Kidney (tissue), 14 donors: Measurements from ENCODE around the gene PXDC1. TPM values are rescaled to one million over a fixed set of nuclear protein-coding genes. Genes with fewer than 3 reads are reported as not detected.
"Not testable (repeated sequence)": the region's sequence is repeated elsewhere in the genome, so short reads cannot be mapped to it uniquely, and the experiment has no call there.

Experiments used
- DNase-seq, 5 donors: peaks; one replicate each; pipeline ENCODE4 v3.0.0-alpha.2; 2013 to 2020
- FAIRE-seq: peaks from 2 replicates; lab custom pipeline; 2012; peaks lifted over from hg19 to GRCh38; lab: Jason Lieb, UNC
- H3K27ac ChIP-seq, 2 donors: one replicate each; pipeline ENCODE4 v1.7.0; 2013; ENCODE audit warnings: low read depth in 2 of 2, low read length in 2 of 2, inconsistent platforms in 1 of 2
- H3K27me3 ChIP-seq: one replicate; pipeline ENCODE4 v1.7.1; 2013; ENCODE audit warnings: low read length, inconsistent platforms; ENCODE audit not compliant: control insufficient read depth, insufficient read depth
- H3K36me3 ChIP-seq, 3 donors: one replicate each; pipeline versions ENCODE4 v1.7.0 to v1.7.1; 2013; ENCODE audit warnings: low read length in 3 of 3, control low read depth in 1 of 3, inconsistent platforms in 1 of 3; ENCODE audit not compliant: insufficient read depth in 3 of 3, control insufficient read depth in 2 of 3
- H3K4me1 ChIP-seq, 3 donors: one replicate each; pipeline versions ENCODE4 v1.7.0 to v1.7.1; 2013; ENCODE audit warnings: low read length in 3 of 3, inconsistent platforms in 1 of 3, low read depth in 1 of 3; ENCODE audit not compliant: control insufficient read depth in 2 of 3, insufficient read depth in 2 of 3
- H3K4me3 ChIP-seq, 3 donors: one replicate each; pipeline versions ENCODE4 v1.7.0 to v1.8.1; 2013; ENCODE audit warnings: low read length in 3 of 3, control low read depth in 1 of 3, inconsistent platforms in 1 of 3
- H3K9ac ChIP-seq, 3 donors: one replicate each; pipeline versions ENCODE4 v1.7.0 to v1.7.1; 2013; ENCODE audit warnings: low read length in 3 of 3, control low read depth in 1 of 3, inconsistent platforms in 1 of 3
- H3K9me3 ChIP-seq, 3 donors: one replicate each; pipeline versions ENCODE4 v1.7.0 to v1.7.1; 2013; ENCODE audit warnings: low read length in 3 of 3, control low read depth in 1 of 3, inconsistent platforms in 1 of 3; ENCODE audit not compliant: control insufficient read depth in 2 of 3, insufficient read depth in 1 of 3
- CTCF ChIP-seq: IDR thresholded peaks from 3 replicates; pipeline ENCODE4 v1.5.1; 2012; ENCODE audit warnings: mild to moderate bottlenecking, moderate library complexity, borderline replicate concordance; ENCODE audit not compliant: insufficient read depth; ENCODE audit errors: extremely low read depth
- intact Hi-C: fragments of 100-400 bp; cut with DNase I; formaldehyde crosslinking; loops from one replicate; pipeline ENCODE4 v1.11.1; 2022
- polyA plus RNA-seq: library from polyadenylated mRNA; stranded (reverse); fragments of 350-450 nt; fragmentation: Illumina TruSeq; extraction: RNeasy Lipid Tissue Mini Kit (QIAGEN cat#74804); gene quantifications from one replicate; pipeline ENCODE4 v1.2.3, GENCODE V29; 2014; ENCODE audit warnings: low read depth, low replicate concordance; ENCODE audit not compliant: insufficient read depth
- total RNA-seq: library from RNA; stranded (reverse); fragmentation: NEBNext Ultra II Directional; extraction: Animal tissue kit (Norgen Biotek cat#: 25700); gene quantifications from one replicate; pipeline ENCODE4 v1.2.1, GENCODE V29; 2021
- donor health status: control.
- donor health status: control.
- donor health status: control.
- donor health status: control.
- donor health status: control.
- donor health status: DM: yes; HTN: yes; CAD: no.
- donor health status: Normal renal cell carcinoma (clear cell type).

Gene PXDC1
- total and polyA plus RNA-seq, 2 donors from 2014 or later, result 28.9 to 35.0 TPM

- Histone ChIP-seq H3K27ac (no peak overlapping the region), H3K27me3 (no peaks in the 10 kb centered on the region), H3K4me3 (no peak overlapping the region), H3K9me3 (no peaks in the 10 kb centered on the region), H3K9ac (no peak overlapping the region), H3K4me1 (no peaks in the 10 kb centered on the region), H3K36me3 (no peaks in the 10 kb centered on the region)
- DNase-seq, result no peak
- no peak for TF ChIP-seq CTCF
- FAIRE-seq, result no peak
- intact Hi-C loops, result no loop called here
These were observed 3.3 kb upstream of the PXDC1 start for GRCh38 chr6:3754776-3755175.

GRCh38 chr6:3754032-3754725 lies 2.7 kb upstream of the PXDC1 start:
- intact Hi-C loops, H3K4me1 ChIP-seq, H3K9me3 ChIP-seq, H3K9ac ChIP-seq, H3K27me3 ChIP-seq, H3K36me3 ChIP-seq, H3K27ac ChIP-seq, H3K4me3 ChIP-seq, FAIRE-seq: not testable (repeated sequence)
- DNase-seq, result peak in 1 of 5 donors; percentile 15

- intact Hi-C loops, result no loop called here
- FAIRE-seq (no peak), DNase-seq (peak in 1 of 5 donors; percentile 43)
- H3K4me3 ChIP-seq, result no peak overlapping the region
- H3K9ac ChIP-seq, result no peak overlapping the region
- peaks cover 0 to 7% (median 5%) of the 10 kb centered on the region in 3 donors for H3K4me1 ChIP-seq
- H3K27ac ChIP-seq, result peak overlapping the region in 1 of 2 donors; percentile 79
- no peaks in the 10 kb centered on the region for H3K36me3 ChIP-seq
- no peaks in the 10 kb centered on the region for H3K27me3 ChIP-seq
- TF ChIP-seq CTCF, result no peak
- H3K9me3 ChIP-seq, result no peaks in the 10 kb centered on the region
These were observed 1.8 kb upstream of the PXDC1 start for GRCh38 chr6:3753228-3753835.

GRCh38 chr6:3752531-3753227 lies 1.2 kb upstream of the PXDC1 start:
- intact Hi-C loops, result no loop called here
- Histone ChIP-seq H3K4me3 (peak overlapping the region; percentile 31 to 57 (median 40)), H3K36me3 (no peaks in the 10 kb centered on the region), H3K9me3 (no peaks in the 10 kb centered on the region), H3K9ac (peak overlapping the region in 1 of 3 donors; percentile 88), H3K27ac (peak overlapping the region; percentile 94 to 95), H3K27me3 (no peaks in the 10 kb centered on the region), H3K4me1 (peaks cover 0 to 7% (median 5%) of the 10 kb centered on the region in 3 donors)
- no peak for TF ChIP-seq CTCF
- FAIRE-seq (no peak), DNase-seq (peak in 3 of 5 donors; percentile 2 to 79 (median 28))
